Kasumi-1 (cell line): ENCODE measurements around the gene AFAP1L2.

Experiments
- DNase-seq, 2 experiments: peaks; one replicate each; lab custom pipeline; 2025; lab: John Stamatoyannopoulos, UW

AFAP1L2 gene

DNA sequence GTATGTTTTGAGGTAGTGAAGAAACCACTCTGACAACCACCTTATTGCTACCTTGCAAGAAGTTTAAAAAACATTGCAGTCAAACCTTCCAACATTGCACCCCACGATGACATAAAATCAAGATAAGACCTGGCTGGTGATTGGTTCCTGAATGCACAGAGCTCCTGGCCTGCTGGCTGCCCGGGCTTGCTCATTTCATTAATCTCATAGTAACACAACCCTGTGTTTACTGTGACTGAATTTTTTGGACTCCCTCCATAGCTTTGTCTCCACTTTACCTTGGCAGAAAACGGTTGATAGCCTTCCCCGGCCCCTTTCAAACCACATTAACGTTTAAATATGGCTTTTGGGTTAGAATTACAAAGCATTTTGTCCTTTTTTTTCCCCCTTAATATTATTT is 137.8 kb downstream of the AFAP1L2 start:
- no peak for DNase-seq

GRCh38 chr10:114265392-114266053 is 138.8 kb downstream of the AFAP1L2 start:
- DNase-seq: no peak

DNA sequence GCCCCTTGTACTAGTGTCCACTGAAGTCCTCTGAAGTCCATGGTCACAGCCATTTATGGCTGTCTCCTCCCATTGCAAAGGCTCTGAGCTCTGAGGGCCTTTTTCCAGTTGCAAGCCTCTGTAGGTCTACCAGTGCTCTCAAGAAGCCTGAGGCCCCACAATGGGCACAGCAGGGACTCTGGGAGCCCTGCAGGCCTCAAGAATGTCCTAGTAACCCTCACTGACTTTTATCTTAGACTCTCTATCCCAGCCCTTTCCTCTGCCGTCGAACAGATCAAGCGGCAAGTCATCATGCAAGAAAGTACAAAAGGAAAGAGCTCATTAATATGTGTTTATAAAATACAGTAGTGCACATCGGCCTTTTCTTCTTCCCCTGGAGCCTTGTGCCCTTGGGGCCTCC is 141.8 kb downstream of the AFAP1L2 start:
- DNase-seq: no peak

DNA sequence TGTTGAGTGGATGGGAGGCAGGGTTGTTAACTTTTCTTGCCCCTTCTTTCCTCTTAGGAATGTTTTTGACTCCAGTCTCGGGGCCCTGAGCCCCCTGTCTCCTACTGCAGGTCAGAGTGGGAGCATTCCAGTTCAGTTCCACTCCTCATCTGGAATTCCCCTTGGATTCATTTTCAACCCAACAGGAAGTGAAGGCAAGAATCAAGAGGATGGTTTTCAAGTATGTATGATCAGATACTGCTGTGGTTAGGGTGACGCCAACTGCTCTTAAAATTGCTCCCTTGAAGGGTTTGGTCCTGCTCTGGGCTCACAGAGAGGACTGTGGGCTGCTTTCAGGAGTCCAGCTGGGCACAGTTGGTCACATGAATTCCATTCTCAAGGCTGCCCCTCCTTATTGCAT is 143.2 kb downstream of the AFAP1L2 start:
- no peak for DNase-seq

DNA sequence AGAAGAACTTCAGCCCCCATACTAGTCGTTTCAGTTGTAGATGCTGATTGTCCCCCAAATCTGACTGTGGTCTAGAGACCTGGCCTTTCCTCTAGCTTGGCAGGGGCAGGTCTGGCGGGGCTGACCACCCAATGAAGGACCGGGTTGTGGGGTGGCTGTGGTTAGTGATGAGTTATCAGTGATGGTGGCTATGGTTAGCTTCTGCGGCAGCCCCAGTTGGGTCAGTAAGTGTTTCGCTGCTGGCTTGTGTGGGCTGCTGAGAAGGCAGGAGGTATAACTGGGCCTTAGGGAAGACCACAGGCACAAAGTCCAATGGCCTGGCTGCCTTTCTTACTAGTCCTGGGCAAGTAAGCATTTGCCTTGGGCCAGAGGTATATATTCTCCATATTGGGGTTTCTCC is 143.9 kb downstream of the AFAP1L2 start:
- no peak for DNase-seq

- DNase-seq: no peak
Measured at GRCh38 chr10:114259824-114260223, 144.5 kb downstream of the AFAP1L2 start.

GRCh38 chr10:114258274-114258840 is 145.9 kb downstream of the AFAP1L2 start:
- no peak for DNase-seq

DNA sequence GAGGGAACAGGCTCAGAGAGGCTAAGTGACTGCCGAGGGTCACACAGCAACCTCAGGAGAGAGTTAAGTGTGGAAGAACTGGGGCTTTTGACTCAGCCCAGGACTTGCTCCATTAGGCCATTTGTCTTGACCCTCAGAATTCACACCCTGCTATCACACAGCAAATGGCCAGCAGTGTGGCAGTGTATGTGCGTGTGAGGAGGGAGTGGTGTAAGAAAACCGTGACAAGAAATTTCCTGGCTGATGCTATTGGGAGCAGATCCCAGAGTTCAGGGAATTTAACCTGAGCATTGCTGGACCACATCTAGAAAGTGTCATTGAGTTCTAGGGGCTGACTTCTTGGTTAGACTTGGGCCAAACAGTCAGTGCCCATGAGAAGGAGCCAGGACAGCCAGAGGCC is 146.8 kb downstream of the AFAP1L2 start:
- no peak for DNase-seq

GRCh38 chr10:114256822-114257221 is 147.5 kb downstream of the AFAP1L2 start:
- DNase-seq: no peak

DNA sequence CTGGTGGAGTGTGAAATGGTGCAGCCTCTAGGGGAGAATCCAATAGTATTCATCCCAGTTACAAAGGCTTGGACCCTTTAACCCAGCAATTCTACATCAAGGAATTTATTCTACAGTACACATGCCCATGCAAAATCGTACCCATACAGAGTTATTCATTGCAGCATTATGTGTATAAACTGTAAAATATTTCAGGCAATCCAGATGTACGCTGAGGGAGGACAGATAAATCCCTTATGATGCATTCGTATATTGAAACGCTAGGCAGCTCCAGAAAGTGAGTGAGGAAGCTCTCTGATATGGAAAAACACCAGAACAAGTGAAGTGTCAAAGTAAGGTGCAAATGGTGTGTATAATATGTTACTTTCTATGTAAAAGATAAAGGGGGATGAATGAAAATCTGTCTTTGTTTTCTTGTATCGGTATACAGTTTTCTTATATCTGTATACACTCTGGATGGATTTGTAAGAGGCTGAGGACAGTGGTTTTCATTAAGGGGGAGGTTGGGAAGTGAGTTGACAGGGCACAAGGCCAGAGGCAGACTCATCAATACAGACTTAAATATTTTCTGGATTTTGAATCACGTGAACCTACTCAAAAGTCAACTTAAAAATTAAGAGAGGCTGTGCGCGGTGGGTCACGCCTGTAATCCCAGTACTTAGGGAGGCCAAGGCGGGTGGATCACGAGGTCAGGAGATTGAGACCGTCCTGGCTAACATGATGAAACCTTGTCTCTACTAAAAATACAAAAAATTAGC is 148.1 kb downstream of the AFAP1L2 start:
- no peak for DNase-seq

DNA sequence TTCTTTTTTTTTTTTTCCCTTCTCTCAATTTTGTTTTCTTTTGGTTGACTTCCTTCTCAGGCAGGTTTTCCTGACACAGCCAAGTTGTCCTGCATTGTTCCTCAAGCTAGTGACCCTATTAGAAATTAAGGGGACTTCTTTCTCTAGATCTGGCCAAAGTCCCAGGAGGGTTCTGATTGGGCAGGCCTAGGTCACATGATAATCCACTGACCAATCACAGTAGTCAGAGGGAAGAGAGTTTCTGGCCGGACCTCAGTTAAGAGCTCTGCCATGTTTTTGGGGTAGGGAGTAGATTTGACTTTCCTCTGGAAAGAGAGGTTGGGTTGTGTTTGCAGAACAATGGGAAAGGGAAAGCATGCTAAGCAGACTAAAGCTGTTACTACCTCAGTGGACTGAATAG is 149.1 kb downstream of the AFAP1L2 start:
- no peak for DNase-seq

- no peak for DNase-seq
Measured at GRCh38 chr10:114252883-114253282, 151.4 kb downstream of the AFAP1L2 start.

- DNase-seq: no peak
Measured at GRCh38 chr10:114252092-114252491, 152.2 kb downstream of the AFAP1L2 start.

- DNase-seq: no peak
Measured at GRCh38 chr10:114250716-114251115, 153.6 kb downstream of the AFAP1L2 start.

DNA sequence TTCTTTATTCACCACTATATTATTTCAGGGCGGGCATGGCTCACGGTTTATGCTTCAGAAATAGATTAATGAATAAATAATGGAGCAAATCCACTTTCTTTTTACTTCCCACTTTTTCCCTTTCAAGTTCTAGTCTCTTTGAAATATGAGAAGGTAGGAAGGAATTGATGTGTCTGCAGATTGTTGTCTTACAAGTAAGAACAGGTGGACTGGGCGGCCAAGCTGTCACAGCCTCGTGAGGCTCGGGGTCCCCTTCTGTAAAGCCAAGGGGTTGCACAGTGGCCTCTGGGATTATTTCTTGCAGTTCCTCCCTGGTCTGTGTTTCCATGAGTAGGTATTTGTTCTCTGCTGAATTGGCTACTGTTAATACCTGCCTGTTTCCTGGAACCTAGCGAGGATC is 154.1 kb downstream of the AFAP1L2 start:
- no peak for DNase-seq

DNA sequence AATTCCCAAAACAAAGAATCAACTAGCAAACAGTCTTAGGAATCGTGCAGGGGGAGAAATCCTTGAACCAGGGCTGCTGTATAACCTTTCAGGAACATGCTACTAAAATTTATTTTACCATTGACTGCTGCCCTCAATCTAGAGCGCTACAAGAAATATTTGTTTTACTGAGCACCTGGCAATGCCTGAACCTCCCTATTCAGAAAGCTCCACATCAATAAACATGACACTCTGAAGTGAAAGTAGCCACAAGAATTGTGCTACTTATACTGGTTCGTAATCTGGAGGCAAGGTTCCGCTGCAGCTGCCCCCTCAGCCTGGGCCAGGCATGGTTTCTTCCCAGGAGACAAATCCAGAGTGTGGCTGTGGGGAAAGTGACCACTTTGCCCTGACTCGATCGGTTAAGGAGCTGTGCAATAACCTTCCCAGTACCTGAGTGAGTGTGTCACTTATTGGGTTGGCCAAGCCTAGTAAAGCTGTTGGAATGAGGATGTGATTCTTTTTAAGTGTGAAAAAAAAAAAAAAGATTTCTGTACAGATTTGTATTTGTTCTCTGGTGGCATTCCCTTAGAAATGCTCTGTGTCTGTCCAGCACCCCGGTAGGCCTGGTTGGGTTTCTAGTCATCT is 157.5 kb downstream of the AFAP1L2 start:
- DNase-seq: no peak

GRCh38 chr10:114245121-114245791 is 159.0 kb downstream of the AFAP1L2 start:
- DNase-seq: no peak
